ENCODE measurements around the gene KRT25. TPM values are rescaled to one million over a fixed set of nuclear protein-coding genes. Genes with fewer than 3 reads are reported as not detected.

The KRT25 gene
- total and polyA plus RNA-seq, 2 of the 13 experiments (the other 11 are each of a cell fraction or from before 2014, with no cell fraction given), result not detected

GRCh38 chr17:40795019-40795667 is 40.0 kb upstream of the KRT25 start:
- intact Hi-C loops (cut with micrococcal nuclease; ENCODE audit: unreplicated experiment), result no loop called here
- no peaks in the 10 kb centered on the region for H3K36me3 ChIP-seq (replicated peaks in 1 of 2; ENCODE audit: control insufficient read depth in 1 of 2, insufficient read depth in 2 of 2, low read length in 2 of 2)
- CTCF ChIA-PET (ENCODE audit: low intra/inter-chr PET ratio, low total read pairs), result no interaction called here
- no peaks in the 10 kb centered on the region for H4K20me1 ChIP-seq (ENCODE audit: insufficient read depth, low read length)
- no peak for TF ChIP-seq ZNF784 (CRISPR knock-in tag; IDR thresholded peaks at IDR 0.05; ENCODE audit: borderline replicate concordance)
- TF ChIP-seq ARNT (IDR thresholded peaks at IDR 0.05), result no peak
- TF ChIP-seq POLR2AphosphoS5 (IDR thresholded peaks at IDR 0.05; ENCODE audit: low read depth, low read length), result no peak
- TF ChIP-seq JUN (CRISPR knock-in tag; IDR thresholded peaks at IDR 0.05), result no peak
- no peak for TF ChIP-seq RFX5 (IDR thresholded peaks at IDR 0.05; ENCODE audit: low read depth, low read length)
- TF ChIP-seq XRCC5 (optimal IDR thresholded peaks at IDR 0.05; ENCODE audit: low read length), result no peak
- no peak for TF ChIP-seq ZNF619 (CRISPR knock-in tag; IDR thresholded peaks at IDR 0.05)
- TF ChIP-seq ZNF335 (CRISPR knock-in tag; IDR thresholded peaks at IDR 0.05), result no peak
- TF ChIP-seq ZBTB44 (CRISPR knock-in tag; IDR thresholded peaks at IDR 0.05), result no peak
- TF ChIP-seq RXRB (CRISPR knock-in tag; IDR thresholded peaks at IDR 0.05; ENCODE audit: borderline replicate concordance), result no peak
- no peak for TF ChIP-seq SALL1 (CRISPR knock-in tag; IDR thresholded peaks at IDR 0.05)
- no peak for TF ChIP-seq MATR3 (CRISPR knock-in tag; IDR thresholded peaks at IDR 0.05)
- TF ChIP-seq ZNF614 (CRISPR knock-in tag; IDR thresholded peaks at IDR 0.05; ENCODE audit: borderline replicate concordance), result no peak
- no peak for TF ChIP-seq IKZF1 (IDR thresholded peaks at IDR 0.05)
- TF ChIP-seq TP53 (CRISPR knock-in tag; conservative IDR thresholded peaks at IDR 0.05), result no peak
- H3K79me2 ChIP-seq (ENCODE audit: insufficient read depth, low read length), result no peaks in the 10 kb centered on the region
- no peaks in the 10 kb centered on the region for H3K9me3 ChIP-seq (ENCODE audit: low read length)
- WGBS (ENCODE audit: low lambda C conversion rate), result 37% methylated on average over 10 of the region's 10 CpGs
- ATAC-seq (no peak), DNase-seq (ENCODE audit: low spot score) (no peak), FAIRE-seq (no peak)
- H3K4me1 ChIP-seq (ENCODE audit: insufficient read depth, low read length), result no peaks in the 10 kb centered on the region
- in situ Hi-C loops (cut with HindIII; ENCODE audit: extremely low pct_ligation_motif_present, low pct_unique_long_range_greater_than_20kb), result no loop called here
- H2AFZ ChIP-seq (ENCODE audit: low read length), result no peak overlapping the region
- H3K27ac ChIP-seq (ENCODE audit: extremely low read length, insufficient read depth, low read length), result no peak overlapping the region
- no TSS peak for BruUV-seq (replicated peaks)
- POLR2A ChIA-PET, result no interaction called here
- peaks cover 0 to 31% of the 10 kb centered on the region in 2 experiments; a peak in 3 of 5 replicates for H3K27me3 ChIP-seq (ENCODE audit: control insufficient read depth in 1 of 2, insufficient read depth in 2 of 2, low read length in 2 of 2)
- no peak overlapping the region for H3K9ac ChIP-seq (ENCODE audit: insufficient read depth, low read depth, low read length)
- H3K4me2 ChIP-seq (ENCODE audit: low read depth, low read length), result no peak overlapping the region
- no peak overlapping the region for H3K4me3 ChIP-seq (replicated peaks in 1 of 3; ENCODE audit: insufficient read depth in 1 of 3, low read depth in 2 of 3, low read length in 3 of 3)

All from HepG2 (cell line).